ENCODE data around the gene GREM2.

Gene GREM2

GRCh38 chr1:240610636-240611035, 1.3 kb downstream of the GREM2 start:
- no peak for DNase-seq
- no peak for ATAC-seq

DNA sequence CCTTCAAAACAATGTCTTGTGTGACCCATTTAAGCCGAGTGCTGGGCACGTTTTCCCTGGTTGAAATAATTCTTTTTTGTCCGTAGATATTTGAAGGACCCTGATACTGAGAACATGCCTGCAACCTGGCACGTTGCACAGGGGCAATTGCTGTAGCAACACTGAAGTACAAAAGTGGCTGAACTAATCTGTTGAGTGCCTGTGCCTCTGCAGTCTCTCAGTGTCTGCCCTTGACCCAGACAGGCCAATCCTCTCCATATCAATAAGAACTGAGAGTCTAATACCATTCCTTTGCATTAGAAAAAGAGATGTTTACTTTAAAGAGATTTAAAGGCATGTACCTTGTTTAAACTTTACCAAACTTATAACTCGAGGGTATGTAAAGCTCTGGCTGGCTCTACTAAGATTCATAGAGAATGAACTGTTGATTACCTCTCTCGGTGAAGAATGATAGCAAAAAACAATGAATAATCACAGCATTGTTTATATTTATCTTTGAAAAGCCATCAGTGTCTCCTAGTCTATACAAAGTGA, 2.4 kb downstream of the GREM2 start:
- ATAC-seq (no peak), DNase-seq (no peak)

- ATAC-seq (no peak), DNase-seq (no peak)
These were observed 3.2 kb downstream of the GREM2 start for GRCh38 chr1:240608707-240609106.

DNA sequence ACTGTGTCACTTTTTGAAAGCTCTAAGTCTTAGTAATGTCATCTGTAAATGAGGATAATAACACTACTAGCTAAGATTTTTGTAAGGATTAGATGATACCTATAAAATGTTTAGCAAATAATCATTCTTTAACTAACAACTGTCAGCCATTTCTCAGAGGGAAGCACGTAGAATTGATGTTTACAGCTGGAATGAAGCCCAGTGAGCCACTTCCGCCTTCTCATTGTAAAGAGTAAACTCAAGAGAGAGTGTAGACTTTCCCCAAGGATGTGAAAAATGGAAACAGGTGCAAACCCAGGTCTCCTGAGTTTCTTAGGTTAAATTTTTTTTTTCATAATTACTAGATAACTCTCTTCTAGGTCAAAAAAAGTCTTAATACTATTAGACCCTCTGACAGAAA, 4.9 kb downstream of the GREM2 start:
- no peak for DNase-seq
- ATAC-seq: no peak

- DNase-seq (no peak), ATAC-seq (no peak)
These were observed 9.8 kb downstream of the GREM2 start for GRCh38 chr1:240602189-240602588.

GRCh38 chr1:240599830-240600229, 12.1 kb downstream of the GREM2 start:
- no peak for DNase-seq
- ATAC-seq: no peak

GRCh38 chr1:240599299-240599698, 12.7 kb downstream of the GREM2 start:
- ATAC-seq (no peak), DNase-seq (no peak)

DNA sequence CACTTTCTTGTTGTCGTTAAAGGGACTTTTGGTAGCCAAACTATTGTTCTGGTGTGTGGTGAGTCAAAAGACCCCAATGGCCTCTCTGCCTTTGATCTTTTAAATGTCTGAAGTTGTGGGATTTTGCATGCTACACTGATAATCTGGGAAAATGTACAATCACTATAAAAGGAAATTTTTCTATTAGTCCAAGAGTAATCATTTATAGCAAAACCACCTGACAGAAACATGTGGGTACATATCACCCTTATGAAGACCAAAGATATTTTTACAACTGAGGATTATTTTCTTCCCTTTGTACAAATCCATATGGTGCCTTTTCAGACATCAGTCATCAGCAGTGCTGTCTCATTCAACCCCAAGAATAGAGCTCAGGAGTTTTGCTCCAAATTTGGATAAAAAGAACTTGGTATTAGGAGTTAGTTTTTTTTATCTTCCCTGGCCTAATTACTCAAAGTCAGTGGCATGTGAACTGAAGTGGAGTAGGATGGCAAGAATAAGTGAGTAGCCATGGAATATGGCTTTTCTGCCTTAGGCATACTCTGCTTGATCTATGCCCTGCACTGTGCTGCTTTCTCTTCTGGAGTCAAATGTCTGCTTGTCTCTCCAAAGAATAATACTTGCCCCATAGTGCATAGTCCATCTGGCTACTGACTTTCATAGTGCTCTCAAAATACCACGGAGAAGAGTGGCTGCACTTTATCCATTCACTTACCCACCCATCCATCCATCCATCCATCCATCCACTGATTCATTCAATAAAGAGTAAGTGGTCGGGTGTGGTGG, 13.5 kb downstream of the GREM2 start:
- ATAC-seq (no peak), DNase-seq (no peak)

DNA sequence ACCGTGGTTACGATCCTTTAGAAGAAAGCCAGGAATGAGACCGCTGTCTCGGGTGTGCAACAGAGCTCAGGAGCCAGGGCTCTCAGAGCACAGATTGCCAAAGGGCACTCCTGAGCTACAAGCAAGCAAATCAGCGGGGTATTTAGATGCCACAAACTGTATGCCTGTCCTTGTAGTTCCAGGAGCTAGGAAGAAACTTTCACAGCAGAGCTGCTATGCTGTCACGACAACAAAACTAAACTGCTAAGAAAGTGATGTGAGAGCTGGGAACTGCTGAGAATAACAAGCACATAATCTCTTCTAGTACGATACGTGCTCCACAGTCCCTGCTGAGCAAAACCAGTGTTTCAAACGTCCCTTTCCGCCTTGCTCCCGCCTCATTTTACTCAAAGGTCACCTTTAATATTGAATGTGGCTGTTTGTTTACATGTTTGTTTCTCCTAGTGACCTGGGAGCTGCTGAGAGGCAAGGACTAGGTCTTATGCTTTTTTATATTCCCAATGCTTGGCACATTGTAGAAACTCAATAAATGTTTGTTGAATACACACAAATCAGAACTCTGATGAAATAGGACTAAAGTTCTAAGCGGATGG, 14.7 kb downstream of the GREM2 start:
- ATAC-seq (no peak), DNase-seq (no peak)

GRCh38 chr1:240595476-240595875, 16.5 kb downstream of the GREM2 start:
- no peak for ATAC-seq
- no peak for DNase-seq

DNA sequence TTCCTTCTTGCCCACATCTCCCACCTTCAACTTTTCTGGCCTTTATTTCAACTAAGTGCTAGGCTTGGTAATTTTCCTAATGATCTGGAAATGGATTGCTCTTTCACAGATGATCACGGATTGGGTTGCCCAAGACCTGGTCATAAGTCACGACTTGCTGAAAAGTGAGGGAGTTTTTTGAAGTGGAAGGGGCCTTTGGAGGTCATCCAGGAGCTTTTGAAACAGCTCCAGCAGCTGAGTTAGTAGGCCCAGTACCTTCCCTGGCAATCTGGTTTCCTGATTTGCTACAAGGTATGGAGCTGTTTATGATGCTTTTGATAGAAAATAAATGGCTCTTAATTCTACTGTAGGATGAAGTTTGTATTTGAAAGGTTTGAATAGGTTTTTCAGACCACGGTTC, 20.4 kb downstream of the GREM2 start:
- DNase-seq (no peak), ATAC-seq (no peak)

DNA sequence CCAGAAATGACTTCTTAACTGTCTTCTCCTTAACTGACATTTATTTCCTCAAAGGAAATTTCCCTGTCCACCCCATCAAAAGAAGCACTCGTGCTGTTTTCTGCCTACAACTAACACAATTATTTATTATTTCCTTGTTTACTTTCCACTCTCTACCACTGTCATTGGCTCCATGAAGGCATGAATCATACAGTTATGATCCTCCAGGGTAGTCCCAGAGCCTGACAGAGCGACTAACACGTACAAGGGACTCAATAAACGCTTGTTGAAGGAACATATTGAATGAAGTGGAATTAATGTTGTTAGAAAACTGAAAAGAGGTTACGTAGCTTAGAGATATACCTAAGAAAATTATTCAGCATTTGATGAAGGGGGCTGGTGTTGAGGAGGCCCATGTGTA, 20.9 kb downstream of the GREM2 start:
- no peak for ATAC-seq
- no peak for DNase-seq

- ATAC-seq (no peak), DNase-seq (no peak)
These were observed 22.3 kb downstream of the GREM2 start for GRCh38 chr1:240589585-240590110.

DNA sequence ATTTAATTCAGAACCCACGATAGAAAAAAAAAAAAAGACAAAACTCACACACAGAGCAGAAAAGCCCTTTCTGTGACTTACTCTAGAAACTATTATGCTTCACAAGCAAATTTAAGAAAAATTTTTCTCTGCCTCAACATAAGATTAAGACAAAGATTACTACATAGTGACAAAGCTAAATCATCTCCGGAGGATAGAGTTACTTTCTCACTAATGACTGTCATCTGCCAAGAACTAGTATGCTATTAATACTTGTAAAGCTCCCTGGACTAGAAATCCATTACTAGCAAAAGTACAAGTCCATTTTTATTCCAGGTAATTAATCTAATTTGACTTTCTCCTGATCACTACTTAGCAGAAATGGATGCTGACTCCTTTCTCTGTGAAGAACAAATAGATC, 25.9 kb downstream of the GREM2 start:
- no peak for DNase-seq

GRCh38 chr1:240582953-240583352, 29.0 kb downstream of the GREM2 start:
- ATAC-seq: no peak

More for the DNA sequence above, 25.9 kb downstream of the GREM2 start:
- ATAC-seq: no peak

DNA sequence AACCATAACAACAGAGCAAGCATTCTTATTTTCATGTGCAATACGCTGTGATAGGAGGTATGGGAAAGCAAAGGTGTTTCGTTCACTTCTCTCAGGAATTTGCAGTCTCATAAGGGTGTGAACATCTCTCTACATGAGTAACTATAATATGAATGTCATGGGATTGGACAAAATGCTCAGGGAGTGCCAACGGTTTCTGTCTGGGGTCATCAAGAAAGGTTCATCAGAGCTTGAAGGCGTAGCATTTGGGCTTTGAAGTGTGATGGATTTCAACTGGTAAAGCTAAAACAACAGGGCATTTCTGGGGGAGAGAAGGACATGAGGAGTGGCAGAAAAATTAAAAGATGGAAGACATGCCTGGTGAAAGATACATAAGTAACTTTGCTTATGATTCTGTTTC, 32.4 kb downstream of the GREM2 start:
- DNase-seq: no peak
- ATAC-seq: no peak

More at GRCh38 chr1:240582953-240583352, 29.0 kb downstream of the GREM2 start:
- DNase-seq: no peak

GRCh38 chr1:240577095-240577494, 34.9 kb downstream of the GREM2 start:
- DNase-seq (no peak), ATAC-seq (no peak)

DNA sequence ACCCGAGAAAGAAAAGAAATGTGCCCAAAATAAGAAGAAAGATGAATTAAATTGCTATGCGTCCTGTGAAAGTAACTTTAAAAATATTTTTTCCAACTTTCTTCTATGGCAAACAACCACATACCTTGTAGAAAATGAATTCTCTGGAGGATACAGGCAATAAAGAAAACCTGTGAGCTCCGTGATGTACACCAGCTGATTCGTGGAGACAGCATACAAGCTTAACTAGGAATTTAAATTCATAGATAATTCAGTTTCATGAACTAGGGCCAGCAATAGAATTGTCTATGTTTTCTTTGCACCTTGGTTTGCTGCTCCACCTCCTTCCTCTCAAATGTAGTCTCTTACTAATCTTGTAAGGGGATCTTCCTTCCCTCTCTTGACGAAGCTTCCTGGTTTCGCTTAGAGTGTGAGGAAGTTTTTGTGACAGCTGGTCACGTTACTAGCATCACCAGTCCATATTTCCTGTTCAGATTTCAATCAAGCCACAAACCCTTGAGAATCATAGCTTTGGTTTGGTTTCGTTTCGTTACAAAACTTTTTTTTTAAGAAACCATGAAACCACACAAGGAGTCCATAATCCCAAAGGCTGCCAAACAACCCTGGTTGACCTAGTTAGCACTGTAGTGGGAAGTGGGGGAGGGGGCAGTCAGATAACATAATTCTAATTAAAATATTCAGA, 35.8 kb downstream of the GREM2 start:
- peak; percentile 10 for DNase-seq
- peak; percentile 84 for ATAC-seq

DNA sequence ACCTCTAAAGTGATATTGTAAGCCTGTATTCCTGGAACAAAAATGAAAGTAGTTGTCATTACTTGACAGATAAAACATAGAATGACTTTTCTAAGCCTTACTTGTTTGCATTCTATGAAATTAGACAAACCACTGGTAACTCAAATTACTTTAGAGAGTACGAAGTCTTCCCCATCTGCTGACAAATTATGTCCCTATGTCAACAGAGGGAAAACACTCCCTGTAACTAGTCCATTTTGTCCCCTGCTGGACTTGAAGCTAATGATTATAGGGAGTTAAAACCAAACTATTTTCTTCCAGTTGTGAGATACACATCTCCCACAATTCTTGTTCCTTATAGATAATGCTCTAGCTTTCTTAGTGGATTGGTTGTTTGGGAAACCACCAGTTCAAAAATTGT, 39.6 kb downstream of the GREM2 start:
- DNase-seq (no peak), ATAC-seq (no peak)

DNA sequence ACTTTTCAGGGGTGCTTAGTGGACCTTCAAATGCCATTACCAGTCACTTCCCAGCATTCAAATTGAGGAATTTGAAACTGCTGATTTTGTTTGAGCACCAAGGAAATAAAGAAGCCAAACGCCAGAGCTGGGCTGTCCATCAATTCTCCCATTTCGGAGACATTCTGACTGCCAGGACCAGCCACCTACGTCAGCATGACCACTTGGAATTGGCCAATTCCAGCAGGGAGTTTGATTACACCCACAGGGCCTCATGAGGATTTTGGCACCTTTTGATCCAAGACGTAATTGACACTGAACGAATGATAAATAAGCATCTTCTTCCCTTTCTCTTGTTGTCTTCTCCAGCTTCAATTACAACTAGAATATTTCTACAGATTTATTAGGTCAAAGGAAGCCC, 40.2 kb downstream of the GREM2 start:
- no peak for ATAC-seq

GRCh38 chr1:240567066-240567465, 44.9 kb downstream of the GREM2 start:
- ATAC-seq: no peak
- no peak for DNase-seq

More for the DNA sequence above, 40.2 kb downstream of the GREM2 start:
- DNase-seq: no peak

GRCh38 chr1:240562779-240563178, 49.2 kb downstream of the GREM2 start:
- DNase-seq: no peak
- no peak for ATAC-seq

- DNase-seq (no peak), ATAC-seq (no peak)
These were observed 49.8 kb downstream of the GREM2 start for GRCh38 chr1:240562111-240562590.
